MCF 10A (cell line): ENCODE measurements around the gene NPR2. TPM values are rescaled to one million over a fixed set of nuclear protein-coding genes. Genes with fewer than 3 reads are reported as not detected.
A peak's percentile ranks its signal among the peaks of the same experiment; 100 is the strongest.

Source experiments
- BruUV-seq: library from RNA; stranded (reverse); fragments of 400-500 nt; replicated peaks from 2 replicates; lab custom pipeline; 2021; lab: Mats Ljungman, UMichigan
- CTCF ChIA-PET: fragments of 300-600 bp; sonication (Branson Sonifier 250); formaldehyde crosslinking; extraction: SDS; loops from one replicate; lab custom pipeline; 2021; ENCODE audit warnings: antibody characterized with exemption, inconsistent platforms; lab: Yijun Ruan, JAX
- POLR2A ChIA-PET: fragments of 300-600, 350-650 bp; sonication (Branson Sonifier 250); formaldehyde crosslinking; extraction: SDS; loops from one replicate; lab custom pipeline; 2020; ENCODE audit warnings: antibody characterized with exemption, inconsistent platforms; lab: Yijun Ruan, JAX
- DNase-seq: peaks from one replicate; pipeline ENCODE4 v3.0.0-alpha.2; 2018; ENCODE audit not compliant: unreplicated experiment
- H3K27ac Mint-ChIP-seq: one replicate; pipeline ENCODE4 v1.8.0; 2022; ENCODE audit warnings: mild to moderate bottlenecking, low read depth, mixed read lengths; ENCODE audit not compliant: unreplicated experiment
- H3K27me3 Mint-ChIP-seq: one replicate; pipeline ENCODE4 v1.8.0; 2022; ENCODE audit warnings: mixed read lengths; ENCODE audit not compliant: insufficient read depth, unreplicated experiment
- H3K36me3 Mint-ChIP-seq: one replicate; pipeline ENCODE4 v1.8.0; 2022; ENCODE audit warnings: mild to moderate bottlenecking, moderate library complexity, mixed read lengths; ENCODE audit not compliant: insufficient read depth, unreplicated experiment
- H3K4me1 Mint-ChIP-seq: one replicate; pipeline ENCODE4 v1.8.0; 2022; ENCODE audit warnings: mixed read lengths; ENCODE audit not compliant: insufficient read depth, unreplicated experiment
- H3K4me3 Mint-ChIP-seq: one replicate; pipeline ENCODE4 v1.8.0; 2022; ENCODE audit warnings: mild to moderate bottlenecking, moderate library complexity, mixed read lengths; ENCODE audit not compliant: unreplicated experiment
- H3K9me3 Mint-ChIP-seq: one replicate; pipeline ENCODE4 v1.8.0; 2022; ENCODE audit warnings: mixed read lengths; ENCODE audit not compliant: unreplicated experiment
- CTCF ChIP-seq: fragments of 200-600 bp; IDR thresholded peaks from one replicate; pipeline ENCODE4 v1.8.0; 2022; ENCODE audit warnings: antibody characterized with exemption, mild to moderate bottlenecking; ENCODE audit not compliant: unreplicated experiment
- intact Hi-C: fragments of 100-400 bp; cut with micrococcal nuclease; formaldehyde crosslinking; loops from 2 replicates; pipeline ENCODE4 v1.14.1; 2022
- total RNA-seq: library from RNA; stranded (reverse); gene quantifications from 2 replicates; pipeline ENCODE4 v1.2.3, GENCODE V29; 2022

The NPR2 gene
- total RNA-seq, 1 experiment from 2014 or later: 5.7 TPM

- H3K36me3 Mint-ChIP-seq: peaks cover 13% of the 10 kb centered on the region
- DNase-seq: peak; percentile 68
- H3K9me3 Mint-ChIP-seq: no peaks in the 10 kb centered on the region
- TF ChIP-seq CTCF: no peak
- H3K4me3 Mint-ChIP-seq: no peak overlapping the region
- H3K27me3 Mint-ChIP-seq: no peaks in the 10 kb centered on the region
- POLR2A ChIA-PET: interaction anchor here (0.6 to 1.7 kb wide), 13 partner anchors 9 to 246 kb away, joined by 3 to 16 read pairs (median 3); partner anchors contain the start of genes CCDC107, HINT2, RMRP and SPAAR
- CTCF ChIA-PET: interaction anchor here (0.6 to 2.3 kb wide), 5 partner anchors 9 to 152 kb away, joined by 3 to 11 read pairs (median 3); no protein-coding TSS in a partner anchor
- H3K27ac Mint-ChIP-seq: peak overlapping the region; percentile 50
- peaks cover 21% of the 10 kb centered on the region for H3K4me1 Mint-ChIP-seq
- no TSS peak for BruUV-seq
- intact Hi-C loops: loop anchor here (10.0 kb wide), 1 partner anchor 226 kb away; no protein-coding TSS in a partner anchor
These were observed 7.4 kb downstream of the NPR2 start for GRCh38 chr9:35798658-35799374.

- H3K27ac Mint-ChIP-seq: no peak overlapping the region
These were observed 9.1 kb downstream of the NPR2 start for GRCh38 chr9:35800530-35800929.

DNA sequence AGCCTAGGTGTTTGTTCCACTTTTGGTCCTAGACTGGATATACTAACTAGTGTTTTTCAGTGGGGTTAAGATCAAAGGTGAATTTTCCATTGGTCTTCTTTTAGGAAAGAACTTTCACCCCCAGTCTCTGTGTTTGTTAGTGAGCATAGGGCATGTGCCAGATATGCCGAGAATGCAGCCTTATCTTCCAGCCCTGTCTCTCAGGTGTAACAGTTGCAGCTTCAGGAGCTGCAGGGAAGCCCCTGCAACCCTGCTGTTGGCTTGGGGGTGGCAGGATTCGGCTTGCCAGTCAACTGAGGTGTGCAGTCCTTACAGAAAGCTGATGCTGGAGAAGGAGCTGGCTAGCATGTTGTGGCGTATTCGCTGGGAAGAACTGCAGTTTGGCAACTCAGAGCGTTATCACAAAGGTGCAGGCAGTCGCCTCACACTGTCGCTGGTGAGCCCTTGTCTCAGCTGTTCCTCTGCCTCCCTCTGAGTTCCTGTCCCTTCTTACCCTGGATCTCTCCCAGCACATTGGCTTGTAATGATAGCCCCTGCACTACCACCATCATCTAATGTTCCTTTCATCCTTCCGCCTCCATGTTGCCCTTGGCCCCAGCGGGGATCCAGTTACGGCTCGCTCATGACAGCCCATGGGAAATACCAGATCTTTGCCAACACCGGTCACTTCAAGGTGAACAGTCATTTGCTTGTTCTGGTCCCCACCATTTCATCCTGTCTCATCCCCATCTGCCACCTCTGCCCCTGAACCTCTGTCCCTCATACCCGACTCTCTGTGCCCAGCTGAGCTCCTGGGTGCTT is 10.1 kb downstream of the NPR2 start:
- ChIA-PET POLR2A (interaction anchor here (1.4 kb wide), 1 partner anchor 13 kb away, joined by 3 read pairs; no protein-coding TSS in a partner anchor), CTCF (interaction anchor here (0.6 to 0.8 kb wide), 2 partner anchors 11 to 44 kb away, joined by 3 read pairs; no protein-coding TSS in a partner anchor)
- no peaks in the 10 kb centered on the region for H3K9me3 Mint-ChIP-seq
- DNase-seq: no peak
- H3K27me3 Mint-ChIP-seq: no peaks in the 10 kb centered on the region
- BruUV-seq: no TSS peak
- peaks cover 12% of the 10 kb centered on the region for H3K4me1 Mint-ChIP-seq
- H3K4me3 Mint-ChIP-seq: no peak overlapping the region
- H3K27ac Mint-ChIP-seq: no peak overlapping the region
- H3K36me3 Mint-ChIP-seq: peaks cover 13% of the 10 kb centered on the region
- no peak for TF ChIP-seq CTCF
- intact Hi-C loops: no loop called here

More at GRCh38 chr9:35800530-35800929, 9.1 kb downstream of the NPR2 start:
- POLR2A ChIA-PET: interaction anchor here (0.8 kb wide), 1 partner anchor 13 kb away, joined by 3 read pairs; no protein-coding TSS in a partner anchor
- Mint-ChIP-seq H3K4me1 (peaks cover 16% of the 10 kb centered on the region), H3K9me3 (no peaks in the 10 kb centered on the region), H3K27me3 (no peaks in the 10 kb centered on the region), H3K4me3 (no peak overlapping the region), H3K36me3 (peaks cover 13% of the 10 kb centered on the region)
- CTCF ChIA-PET: interaction anchor here (0.5 to 1.0 kb wide), 4 partner anchors 10 to 322 kb away, joined by 3 read pairs; no protein-coding TSS in a partner anchor
- no peak for DNase-seq
- intact Hi-C loops: no loop called here
- no peak for TF ChIP-seq CTCF
- no TSS peak for BruUV-seq
